ENCODE results near the gene DAB2.

The DAB2 gene

GRCh38 chr5:39353717-39354399, 70.9 kb downstream of the DAB2 start:
- Histone ChIP-seq H3K36me3 (ENCODE audit: control insufficient read depth, insufficient read depth, low read length) (no peaks in the 10 kb centered on the region), H3K27me3 (ENCODE audit: control insufficient read depth, insufficient read depth, low read length) (no peaks in the 10 kb centered on the region), H3K4me3 (ENCODE audit: low read depth, low read length) (no peak overlapping the region), H3K9ac (no peak overlapping the region), H3K4me1 (no peaks in the 10 kb centered on the region), H3K4me2 (ENCODE audit: low read length) (no peak overlapping the region), H3K79me2 (no peaks in the 10 kb centered on the region), H3K9me3 (ENCODE audit: control insufficient read depth, low read length) (no peaks in the 10 kb centered on the region), H3K27ac (no peak overlapping the region), H2AFZ (no peak overlapping the region)
- no peak for TF ChIP-seq CTCF (IDR thresholded peaks at IDR 0.05)

- Histone ChIP-seq H3K9ac (no peak overlapping the region), H3K27ac (no peak overlapping the region), H3K4me2 (ENCODE audit: low read length) (no peak overlapping the region), H3K27me3 (ENCODE audit: control insufficient read depth, insufficient read depth, low read length) (no peaks in the 10 kb centered on the region), H3K79me2 (no peaks in the 10 kb centered on the region), H2AFZ (no peak overlapping the region), H3K4me1 (no peaks in the 10 kb centered on the region), H3K36me3 (ENCODE audit: control insufficient read depth, insufficient read depth, low read length) (no peaks in the 10 kb centered on the region), H3K4me3 (ENCODE audit: low read depth, low read length) (no peak overlapping the region), H3K9me3 (ENCODE audit: control insufficient read depth, low read length) (no peaks in the 10 kb centered on the region)
- no peak for TF ChIP-seq CTCF (IDR thresholded peaks at IDR 0.05)
Measured at GRCh38 chr5:39352951-39353350, 71.8 kb downstream of the DAB2 start.

- H3K9ac ChIP-seq, result no peak overlapping the region
- no peaks in the 10 kb centered on the region for H3K9me3 ChIP-seq (ENCODE audit: control insufficient read depth, low read length)
- no peaks in the 10 kb centered on the region for H3K4me1 ChIP-seq
- TF ChIP-seq CTCF (IDR thresholded peaks at IDR 0.05), result no peak
- H2AFZ ChIP-seq, result no peak overlapping the region
- H3K79me2 ChIP-seq, result no peaks in the 10 kb centered on the region
- no peak overlapping the region for H3K27ac ChIP-seq
- H3K4me3 ChIP-seq (ENCODE audit: low read depth, low read length), result no peak overlapping the region
- no peak overlapping the region for H3K4me2 ChIP-seq (ENCODE audit: low read length)
- no peaks in the 10 kb centered on the region for H3K27me3 ChIP-seq (ENCODE audit: control insufficient read depth, insufficient read depth, low read length)
- H3K36me3 ChIP-seq (ENCODE audit: control insufficient read depth, insufficient read depth, low read length), result no peaks in the 10 kb centered on the region
Measured at GRCh38 chr5:39352170-39352569, 72.6 kb downstream of the DAB2 start.

- no peaks in the 10 kb centered on the region for H3K4me1 ChIP-seq
- no peaks in the 10 kb centered on the region for H3K79me2 ChIP-seq
- no peak for TF ChIP-seq CTCF (IDR thresholded peaks at IDR 0.05)
- H3K9ac ChIP-seq, result no peak overlapping the region
- H3K27ac ChIP-seq, result no peak overlapping the region
- no peak overlapping the region for H3K4me2 ChIP-seq (ENCODE audit: low read length)
- no peak overlapping the region for H3K4me3 ChIP-seq (ENCODE audit: low read depth, low read length)
- H3K27me3 ChIP-seq (ENCODE audit: control insufficient read depth, insufficient read depth, low read length), result no peaks in the 10 kb centered on the region
- H2AFZ ChIP-seq, result no peak overlapping the region
- H3K36me3 ChIP-seq (ENCODE audit: control insufficient read depth, insufficient read depth, low read length), result no peaks in the 10 kb centered on the region
- H3K9me3 ChIP-seq (ENCODE audit: control insufficient read depth, low read length), result no peaks in the 10 kb centered on the region
Measured at GRCh38 chr5:39349484-39349883, 75.3 kb downstream of the DAB2 start.

- H3K27me3 ChIP-seq (ENCODE audit: control insufficient read depth, insufficient read depth, low read length), result no peaks in the 10 kb centered on the region
- H3K4me1 ChIP-seq, result no peaks in the 10 kb centered on the region
- no peak overlapping the region for H3K27ac ChIP-seq
- H3K79me2 ChIP-seq, result no peaks in the 10 kb centered on the region
- no peak overlapping the region for H2AFZ ChIP-seq
- H3K9me3 ChIP-seq (ENCODE audit: control insufficient read depth, low read length), result no peaks in the 10 kb centered on the region
- H3K4me2 ChIP-seq (ENCODE audit: low read length), result no peak overlapping the region
- H3K4me3 ChIP-seq (ENCODE audit: low read depth, low read length), result no peak overlapping the region
- no peaks in the 10 kb centered on the region for H3K36me3 ChIP-seq (ENCODE audit: control insufficient read depth, insufficient read depth, low read length)
- H3K9ac ChIP-seq, result no peak overlapping the region
- TF ChIP-seq CTCF (IDR thresholded peaks at IDR 0.05), result no peak
Measured at GRCh38 chr5:39342460-39342859, 82.3 kb downstream of the DAB2 start.
